A673 (cell line): ENCODE measurements around the gene FSIP1.

Source experiments
- CTCF ChIP-seq: fragments of 300-800, 200-600 bp; sonication (generic); conservative IDR thresholded peaks from 2 replicates; pipeline ENCODE4 v1.5.1; 2017; ENCODE audit warnings: low read depth, mild to moderate bottlenecking, antibody characterized with exemption, low read length, moderate library complexity, mixed read lengths
- EZH2 ChIP-seq: fragments of 200-600 bp; sonication (generic); IDR thresholded peaks from 2 replicates; pipeline ENCODE4 v1.6.1; 2017; ENCODE audit warnings: borderline replicate concordance, low read depth, mild to moderate bottlenecking, mixed read lengths, antibody characterized with exemption, low read length; ENCODE audit not compliant: poor library complexity, severe bottlenecking

- TF ChIP-seq CTCF (no peak), EZH2 (no peak)
These were observed 131.3 kb downstream of the FSIP1 start for GRCh38 chr15:39651295-39651694.
